Keratinocyte (primary cell): ENCODE data around the gene SPEM3.

ENCODE experiments used
- EZH2 ChIP-seq: IDR thresholded peaks from one replicate; pipeline ENCODE4 v1.6.1; 2012; ENCODE audit warnings: inconsistent platforms, mild to moderate bottlenecking, low read length, moderate library complexity
- TF ChIP-seq, protein P1 (sequence below), 3 experiments: IDR thresholded peaks in 1 of 3; conservative IDR thresholded peaks in 1 of 3; optimal IDR thresholded peaks in 1 of 3; 2 replicates in 2 of 3; 3 replicates in 1 of 3; pipeline versions ENCODE3 to v1.5.1; 2011; ENCODE audit warnings: low read length in 3 of 3, mild to moderate bottlenecking in 3 of 3, moderate library complexity in 2 of 3, control low read depth in 1 of 3, inconsistent platforms in 1 of 3; ENCODE audit not compliant: insufficient read depth in 2 of 3; ENCODE audit errors: extremely low read depth in 1 of 3

DNA sequence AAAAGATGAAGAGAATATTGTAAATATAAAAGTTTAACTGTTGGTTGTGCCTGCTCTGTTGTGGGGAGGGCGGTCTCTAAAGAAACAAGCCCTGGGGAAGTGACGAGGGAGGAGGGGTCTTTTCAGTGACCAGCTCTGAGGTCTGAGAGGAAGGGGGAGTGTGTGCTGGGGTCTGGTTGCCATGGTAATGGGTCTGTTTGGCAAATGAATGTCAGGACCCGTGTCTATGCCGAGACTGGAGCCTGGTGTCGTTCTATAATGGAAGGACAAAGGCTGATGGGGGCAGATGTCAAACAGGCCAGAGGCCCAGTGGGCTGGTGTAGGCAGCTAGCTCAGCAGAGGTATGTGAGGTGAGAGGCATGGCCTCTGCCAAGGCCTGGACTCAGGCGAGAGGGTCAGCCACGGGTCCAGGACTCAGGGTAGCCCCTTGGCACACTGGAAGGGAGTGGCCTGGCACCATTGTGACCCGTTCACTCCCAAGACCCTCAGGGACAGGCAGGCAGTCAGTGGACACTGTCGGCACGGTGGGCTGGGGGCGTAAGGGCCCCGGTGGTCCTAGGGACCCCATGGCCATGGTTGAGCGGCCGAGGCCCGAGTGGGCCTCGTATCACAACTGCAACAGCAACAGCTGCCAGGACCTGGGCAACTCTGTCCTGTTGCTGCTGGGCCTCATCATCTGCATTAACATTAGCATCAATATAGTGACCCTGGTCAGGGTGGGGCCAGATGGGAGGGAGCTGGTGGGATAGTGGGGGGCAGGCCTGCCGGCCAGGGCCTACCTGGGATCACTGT is 8.6 kb upstream of the SPEM3 start, which contains the start of gene SPEM1:
- TF ChIP-seq, protein P1, sequence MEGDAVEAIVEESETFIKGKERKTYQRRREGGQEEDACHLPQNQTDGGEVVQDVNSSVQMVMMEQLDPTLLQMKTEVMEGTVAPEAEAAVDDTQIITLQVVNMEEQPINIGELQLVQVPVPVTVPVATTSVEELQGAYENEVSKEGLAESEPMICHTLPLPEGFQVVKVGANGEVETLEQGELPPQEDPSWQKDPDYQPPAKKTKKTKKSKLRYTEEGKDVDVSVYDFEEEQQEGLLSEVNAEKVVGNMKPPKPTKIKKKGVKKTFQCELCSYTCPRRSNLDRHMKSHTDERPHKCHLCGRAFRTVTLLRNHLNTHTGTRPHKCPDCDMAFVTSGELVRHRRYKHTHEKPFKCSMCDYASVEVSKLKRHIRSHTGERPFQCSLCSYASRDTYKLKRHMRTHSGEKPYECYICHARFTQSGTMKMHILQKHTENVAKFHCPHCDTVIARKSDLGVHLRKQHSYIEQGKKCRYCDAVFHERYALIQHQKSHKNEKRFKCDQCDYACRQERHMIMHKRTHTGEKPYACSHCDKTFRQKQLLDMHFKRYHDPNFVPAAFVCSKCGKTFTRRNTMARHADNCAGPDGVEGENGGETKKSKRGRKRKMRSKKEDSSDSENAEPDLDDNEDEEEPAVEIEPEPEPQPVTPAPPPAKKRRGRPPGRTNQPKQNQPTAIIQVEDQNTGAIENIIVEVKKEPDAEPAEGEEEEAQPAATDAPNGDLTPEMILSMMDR (optimal IDR thresholded peaks at IDR 0.05 in 1 of 3, IDR thresholded peaks at IDR 0.05 in 1 of 3, conservative IDR thresholded peaks at IDR 0.05 in 1 of 3; ENCODE audit: extremely low read depth in 1 of 3, insufficient read depth in 2 of 3, low read length in 3 of 3) = no peak
- TF ChIP-seq EZH2 = no peak
